ENCODE measurements around the gene PPEF2. TPM values are rescaled to one million over a fixed set of nuclear protein-coding genes. Genes with fewer than 3 reads are reported as not detected.

The PPEF2 gene
- total and polyA plus RNA-seq, 9 donors = not detected

- H3K36me3 ChIP-seq = no peaks in the 10 kb centered on the region
- H3K27ac ChIP-seq = no peak overlapping the region
- H3K4me1 ChIP-seq (ENCODE audit: insufficient read depth) = peaks cover 2% of the 10 kb centered on the region
- H3K9me3 ChIP-seq = no peaks in the 10 kb centered on the region
- no peak for TF ChIP-seq EP300 (IDR thresholded peaks at IDR 0.05)
- H3K27me3 ChIP-seq = no peaks in the 10 kb centered on the region
- WGBS, 3 donors = 93 to 98% (median 96%) methylated on average over 1 of the region's 1 CpG
- intact Hi-C loops (cut with DNase I) = no loop called here
- no peak overlapping the region for H3K4me3 ChIP-seq
- no peak for DNase-seq
Measured at GRCh38 chr4:75922588-75922987, 20.3 kb upstream of the PPEF2 start.

DNA sequence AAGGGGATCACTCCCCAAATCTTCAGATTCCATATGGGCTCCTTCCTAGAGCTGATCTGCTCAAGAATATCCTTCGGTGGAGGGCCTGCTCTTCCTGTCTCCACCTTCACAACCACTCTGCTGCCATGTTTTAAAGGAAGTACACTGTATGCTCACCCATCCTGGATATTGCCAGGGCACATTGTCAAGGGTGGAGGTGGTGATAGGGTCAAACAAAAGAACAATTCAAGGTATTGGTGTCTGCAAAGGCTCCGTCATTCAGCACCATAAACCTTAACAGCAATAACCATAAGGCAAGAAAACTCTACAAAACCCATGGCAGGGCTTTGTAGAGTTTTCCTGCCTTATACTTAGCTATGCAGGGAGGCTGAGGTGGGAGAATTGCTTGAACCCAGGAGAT is 19.7 kb upstream of the PPEF2 start:
- no peaks in the 10 kb centered on the region for H3K27me3 ChIP-seq
- H3K9me3 ChIP-seq = no peaks in the 10 kb centered on the region
- intact Hi-C loops (cut with DNase I) = no loop called here
- H3K4me3 ChIP-seq = no peak overlapping the region
- H3K36me3 ChIP-seq = no peaks in the 10 kb centered on the region
- no peak for DNase-seq
- TF ChIP-seq EP300 (IDR thresholded peaks at IDR 0.05) = no peak
- no peak for TF ChIP-seq CTCF (IDR thresholded peaks at IDR 0.05)
- no peak for TF ChIP-seq POLR2A (IDR thresholded peaks at IDR 0.05)
- WGBS, 3 donors = 97 to 100% (median 97%) methylated on average over 2 of the region's 2 CpGs
- no peak overlapping the region for H3K27ac ChIP-seq
- peaks cover 2% of the 10 kb centered on the region for H3K4me1 ChIP-seq (ENCODE audit: insufficient read depth)

DNA sequence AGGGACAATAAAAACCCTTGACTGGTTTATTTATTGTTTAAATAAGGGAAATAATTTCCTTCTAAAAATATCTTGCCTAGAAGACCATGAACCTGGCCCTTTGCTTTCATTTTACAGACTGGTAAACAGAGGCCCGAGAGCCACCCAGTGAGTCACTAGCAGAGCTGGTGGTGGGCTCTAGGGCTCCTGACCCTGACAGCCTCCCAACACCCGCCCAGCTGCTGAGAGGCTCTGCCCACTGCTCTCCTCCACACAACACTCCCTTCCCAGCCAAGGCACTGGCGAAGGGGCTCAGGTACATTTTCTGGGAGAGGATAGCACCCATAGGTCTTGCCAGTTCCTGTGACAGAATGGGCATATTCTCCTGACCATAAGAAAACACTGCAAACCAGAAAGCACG is 18.1 kb upstream of the PPEF2 start:
- no peak for TF ChIP-seq CTCF (IDR thresholded peaks at IDR 0.05)
- TF ChIP-seq POLR2A (IDR thresholded peaks at IDR 0.05) = no peak
- TF ChIP-seq EP300 (IDR thresholded peaks at IDR 0.05) = no peak
- peaks cover 2% of the 10 kb centered on the region for H3K4me1 ChIP-seq (ENCODE audit: insufficient read depth)
- 69 to 81% (median 73%) methylated on average over 4 of the region's 4 CpGs for WGBS, 3 donors
- no peaks in the 10 kb centered on the region for H3K9me3 ChIP-seq
- H3K27ac ChIP-seq = no peak overlapping the region
- no peak overlapping the region for H3K4me3 ChIP-seq
- no peaks in the 10 kb centered on the region for H3K36me3 ChIP-seq
- no peak for DNase-seq
- intact Hi-C loops (cut with DNase I) = no loop called here
- H3K27me3 ChIP-seq = no peaks in the 10 kb centered on the region

DNA sequence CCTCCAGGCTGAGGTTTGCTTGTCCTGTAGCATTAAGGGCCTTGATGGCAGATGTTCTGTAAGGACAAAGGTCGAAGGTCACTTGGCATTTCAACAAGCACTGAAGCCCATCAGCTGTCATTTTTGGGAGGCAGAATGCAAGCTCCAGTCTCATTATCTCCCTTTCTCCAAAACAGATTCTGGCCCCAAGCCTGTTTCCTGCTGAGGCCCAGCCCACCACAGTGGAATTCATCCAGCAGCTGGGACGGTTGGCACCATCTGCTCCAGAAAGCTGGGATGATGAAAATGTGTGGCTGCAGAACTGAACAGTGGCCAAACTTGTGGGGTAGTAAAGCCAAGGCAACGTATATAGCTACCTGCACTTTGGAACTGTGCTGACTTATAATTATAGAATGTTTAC is 17.7 kb upstream of the PPEF2 start:
- Histone ChIP-seq H3K9me3 (no peaks in the 10 kb centered on the region), H3K36me3 (no peaks in the 10 kb centered on the region), H3K27me3 (no peaks in the 10 kb centered on the region), H3K4me1 (ENCODE audit: insufficient read depth) (peaks cover 2% of the 10 kb centered on the region), H3K27ac (no peak overlapping the region), H3K4me3 (no peak overlapping the region)
- TF ChIP-seq CTCF (IDR thresholded peaks at IDR 0.05) (no peak), EP300 (IDR thresholded peaks at IDR 0.05) (no peak), POLR2A (IDR thresholded peaks at IDR 0.05) (no peak)
- intact Hi-C loops (cut with DNase I) = no loop called here
- DNase-seq = peak in 3 of 5 donors; percentile 30 to 48 (median 41)
- 16 to 35% (median 24%) methylated on average over 3 of the region's 3 CpGs for WGBS, 3 donors

- Histone ChIP-seq H3K36me3 (no peaks in the 10 kb centered on the region), H3K27me3 (no peaks in the 10 kb centered on the region), H3K4me3 (no peak overlapping the region), H3K9me3 (no peaks in the 10 kb centered on the region), H3K27ac (peak overlapping the region in 1 of 2 donors; percentile 9), H3K4me1 (ENCODE audit: insufficient read depth) (peaks cover 2% of the 10 kb centered on the region)
- TF ChIP-seq EP300 (IDR thresholded peaks at IDR 0.05) (no peak), CTCF (IDR thresholded peaks at IDR 0.05) (peak; percentile 40 to 67 (median 52)), POLR2A (IDR thresholded peaks at IDR 0.05) (no peak)
- WGBS, 3 donors = 0 to 4% (median 1%) methylated on average over 1 of the region's 1 CpG
- DNase-seq = peak in 2 of 5 donors; percentile 28 to 39
- intact Hi-C loops (cut with DNase I) = no loop called here
Measured at GRCh38 chr4:75916091-75916661, 13.9 kb upstream of the PPEF2 start.
